Measurements from ENCODE around the gene RELN.

DNA sequence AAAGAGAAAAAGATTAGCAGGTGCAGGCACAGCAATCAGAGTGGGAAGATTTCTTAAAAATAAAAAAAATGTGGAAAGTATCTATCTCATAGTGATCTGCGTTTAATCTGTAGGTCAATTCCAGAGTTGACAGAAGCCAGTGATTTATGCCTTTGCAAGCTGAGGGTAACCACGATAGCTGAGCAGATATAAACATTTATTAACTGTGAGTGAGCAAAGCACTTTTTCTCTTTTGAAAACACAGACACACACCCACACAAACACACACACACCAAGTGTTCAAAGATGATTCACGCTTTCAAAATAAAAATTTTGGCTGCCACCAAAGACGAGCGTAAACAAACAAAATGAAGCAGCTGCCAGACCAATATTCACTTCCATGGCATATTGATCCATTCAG lies 300.2 kb downstream of the RELN start:
- TF ChIP-seq, protein P1, sequence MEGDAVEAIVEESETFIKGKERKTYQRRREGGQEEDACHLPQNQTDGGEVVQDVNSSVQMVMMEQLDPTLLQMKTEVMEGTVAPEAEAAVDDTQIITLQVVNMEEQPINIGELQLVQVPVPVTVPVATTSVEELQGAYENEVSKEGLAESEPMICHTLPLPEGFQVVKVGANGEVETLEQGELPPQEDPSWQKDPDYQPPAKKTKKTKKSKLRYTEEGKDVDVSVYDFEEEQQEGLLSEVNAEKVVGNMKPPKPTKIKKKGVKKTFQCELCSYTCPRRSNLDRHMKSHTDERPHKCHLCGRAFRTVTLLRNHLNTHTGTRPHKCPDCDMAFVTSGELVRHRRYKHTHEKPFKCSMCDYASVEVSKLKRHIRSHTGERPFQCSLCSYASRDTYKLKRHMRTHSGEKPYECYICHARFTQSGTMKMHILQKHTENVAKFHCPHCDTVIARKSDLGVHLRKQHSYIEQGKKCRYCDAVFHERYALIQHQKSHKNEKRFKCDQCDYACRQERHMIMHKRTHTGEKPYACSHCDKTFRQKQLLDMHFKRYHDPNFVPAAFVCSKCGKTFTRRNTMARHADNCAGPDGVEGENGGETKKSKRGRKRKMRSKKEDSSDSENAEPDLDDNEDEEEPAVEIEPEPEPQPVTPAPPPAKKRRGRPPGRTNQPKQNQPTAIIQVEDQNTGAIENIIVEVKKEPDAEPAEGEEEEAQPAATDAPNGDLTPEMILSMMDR (IDR thresholded peaks at IDR 0.05 in 2 of 3, conservative IDR thresholded peaks at IDR 0.05 in 1 of 3; ENCODE audit: borderline replicate concordance in 1 of 3, insufficient read depth in 1 of 3, low read depth in 2 of 3, low read length in 2 of 3) = no peak
- no peak for TF ChIP-seq SP1 (IDR thresholded peaks at IDR 0.05; ENCODE audit: low read depth)

Measured in HCT116 (cell line).